Activated naive CD8-positive, alpha-beta T cell treated with anti-CD3 and anti-CD28 coated beads, Interleukin-2, amount 10 ng/mL, durations not matched to agents 7 days and 5 days (primary cell): ENCODE data around the gene HLCS. TPM values are rescaled to one million over a fixed set of nuclear protein-coding genes. Genes with fewer than 3 reads are reported as not detected.
A peak's percentile ranks its signal among the peaks of the same experiment; 100 is the strongest.

Experiments used
- ATAC-seq: fragments of 150-1000 bp; cut with Tn5 transposase; one replicate; pipeline ENCODE4 v1.10.0; 2021; ENCODE audit warnings: low read depth, moderate library complexity
- POLR2A ChIA-PET: fragments of 350-600 bp; sonication (Branson Sonifier 250); formaldehyde crosslinking; loops from one replicate; lab custom pipeline; 2021; ENCODE audit warnings: antibody characterized with exemption; lab: Charles Lee
- DNase-seq: peaks from one replicate; pipeline ENCODE4 v3.0.0; 2021
- H3K27ac Mint-ChIP-seq: one replicate; pipeline ENCODE4 v1.8.0; 2022; ENCODE audit warnings: mild to moderate bottlenecking, mixed read lengths
- H3K27me3 Mint-ChIP-seq: one replicate; pipeline ENCODE4 v1.8.0; 2022; ENCODE audit warnings: mild to moderate bottlenecking, moderate library complexity, mixed read lengths
- H3K36me3 Mint-ChIP-seq: one replicate; pipeline ENCODE4 v1.8.0; 2021; ENCODE audit warnings: mild to moderate bottlenecking, mixed read lengths
- H3K4me1 Mint-ChIP-seq: one replicate; pipeline ENCODE4 v1.8.0; 2021; ENCODE audit warnings: mixed read lengths
- H3K4me3 Mint-ChIP-seq: one replicate; pipeline ENCODE4 v1.8.0; 2022; ENCODE audit warnings: mild to moderate bottlenecking, moderate library complexity, mixed read lengths
- H3K9me3 Mint-ChIP-seq: one replicate; pipeline ENCODE4 v1.8.0; 2021; ENCODE audit warnings: mixed read lengths
- total RNA-seq, 2 experiments: library from RNA; stranded (reverse); gene quantifications; one replicate each; pipeline ENCODE4 v1.2.3, GENCODE V29; 2021

The HLCS gene
- total RNA-seq, 2 experiments from 2014 or later = 17.4 to 17.8 TPM

- Mint-ChIP-seq H3K27ac (peak overlapping the region; percentile 79), H3K4me1 (peaks cover 24% of the 10 kb centered on the region), H3K27me3 (peaks cover 4% of the 10 kb centered on the region), H3K4me3 (peak overlapping the region; percentile 33), H3K36me3 (no peaks in the 10 kb centered on the region), H3K9me3 (no peaks in the 10 kb centered on the region)
- DNase-seq (peak; percentile 46), ATAC-seq (peak; percentile 67)
- POLR2A ChIA-PET = interaction anchor here (0.6 to 2.9 kb wide), 3 partner anchors 10 to 389 kb away, joined by 3 to 21 read pairs (median 4); partner anchors contain the start of gene HLCS
Measured at GRCh38 chr21:36976882-36977651, 10.6 kb upstream of the HLCS start.

- Mint-ChIP-seq H3K27me3 (peaks cover 4% of the 10 kb centered on the region), H3K9me3 (no peaks in the 10 kb centered on the region), H3K36me3 (no peaks in the 10 kb centered on the region), H3K27ac (peak overlapping the region; percentile 79), H3K4me3 (no peak overlapping the region), H3K4me1 (peaks cover 20% of the 10 kb centered on the region)
- DNase-seq (no peak), ATAC-seq (no peak)
- POLR2A ChIA-PET = interaction anchor here (0.6 to 2.9 kb wide), 3 partner anchors 9 to 389 kb away, joined by 3 to 21 read pairs (median 4); partner anchors contain the start of gene HLCS
Measured at GRCh38 chr21:36976228-36976861, 9.9 kb upstream of the HLCS start.

GRCh38 chr21:36974851-36975192 lies 8.4 kb upstream of the HLCS start:
- DNase-seq (no peak), ATAC-seq (no peak)
- no peaks in the 10 kb centered on the region for H3K36me3 Mint-ChIP-seq
- no peaks in the 10 kb centered on the region for H3K9me3 Mint-ChIP-seq
- POLR2A ChIA-PET = no interaction called here
- H3K27me3 Mint-ChIP-seq = no peaks in the 10 kb centered on the region
- H3K4me3 Mint-ChIP-seq = no peak overlapping the region
- H3K27ac Mint-ChIP-seq = no peak overlapping the region
- H3K4me1 Mint-ChIP-seq = peaks cover 14% of the 10 kb centered on the region

- no peak overlapping the region for H3K27ac Mint-ChIP-seq
- H3K27me3 Mint-ChIP-seq = no peaks in the 10 kb centered on the region
- POLR2A ChIA-PET = no interaction called here
- H3K9me3 Mint-ChIP-seq = no peaks in the 10 kb centered on the region
- H3K4me1 Mint-ChIP-seq = peaks cover 14% of the 10 kb centered on the region
- H3K36me3 Mint-ChIP-seq = no peaks in the 10 kb centered on the region
- H3K4me3 Mint-ChIP-seq = no peak overlapping the region
- no peak for ATAC-seq
- DNase-seq = no peak
Measured at GRCh38 chr21:36973986-36974850, 7.7 kb upstream of the HLCS start.

GRCh38 chr21:36968976-36969375 lies 2.5 kb upstream of the HLCS start:
- H3K4me1 Mint-ChIP-seq = peaks cover 18% of the 10 kb centered on the region
- no peak overlapping the region for H3K27ac Mint-ChIP-seq
- no peaks in the 10 kb centered on the region for H3K27me3 Mint-ChIP-seq
- no peaks in the 10 kb centered on the region for H3K36me3 Mint-ChIP-seq
- POLR2A ChIA-PET = no interaction called here
- H3K4me3 Mint-ChIP-seq = no peak overlapping the region
- H3K9me3 Mint-ChIP-seq = no peaks in the 10 kb centered on the region
- DNase-seq = no peak
- ATAC-seq = no peak

GRCh38 chr21:36968414-36968813 lies 1.9 kb upstream of the HLCS start:
- Mint-ChIP-seq H3K27ac (no peak overlapping the region), H3K4me3 (no peak overlapping the region), H3K27me3 (no peaks in the 10 kb centered on the region), H3K36me3 (no peaks in the 10 kb centered on the region), H3K9me3 (no peaks in the 10 kb centered on the region), H3K4me1 (peaks cover 18% of the 10 kb centered on the region)
- ATAC-seq = no peak
- DNase-seq = no peak
- POLR2A ChIA-PET = interaction anchor here (3.3 kb wide), 1 partner anchor 9 kb away, joined by 21 read pairs; no protein-coding TSS in a partner anchor

- Mint-ChIP-seq H3K36me3 (no peaks in the 10 kb centered on the region), H3K4me1 (peaks cover 18% of the 10 kb centered on the region), H3K4me3 (peak overlapping the region; percentile 76), H3K27ac (peak overlapping the region; percentile 82), H3K27me3 (no peaks in the 10 kb centered on the region), H3K9me3 (no peaks in the 10 kb centered on the region)
- POLR2A ChIA-PET = interaction anchor here (0.6 to 3.3 kb wide), 10 partner anchors 10 to 732 kb away, joined by 3 to 21 read pairs (median 4); no protein-coding TSS in a partner anchor
- ATAC-seq (no peak), DNase-seq (no peak)
Measured at GRCh38 chr21:36966821-36967768, 626 bp upstream of the HLCS start.

GRCh38 chr21:36965720-36966065 lies 776 bp downstream of the HLCS start:
- Mint-ChIP-seq H3K9me3 (no peaks in the 10 kb centered on the region), H3K27me3 (no peaks in the 10 kb centered on the region), H3K27ac (peak overlapping the region; percentile 85), H3K4me3 (peak overlapping the region; percentile 84), H3K36me3 (peaks cover 3% of the 10 kb centered on the region), H3K4me1 (peaks cover 18% of the 10 kb centered on the region)
- ATAC-seq (no peak), DNase-seq (no peak)
- POLR2A ChIA-PET = interaction anchor here (1.6 to 3.3 kb wide), 3 partner anchors 11 to 598 kb away, joined by 4 to 21 read pairs (median 13); no protein-coding TSS in a partner anchor

GRCh38 chr21:36964827-36965719 lies 1.4 kb downstream of the HLCS start:
- DNase-seq (no peak), ATAC-seq (no peak)
- Mint-ChIP-seq H3K9me3 (no peaks in the 10 kb centered on the region), H3K27ac (peak overlapping the region; percentile 85), H3K36me3 (peaks cover 7% of the 10 kb centered on the region), H3K4me3 (peak overlapping the region; percentile 84), H3K4me1 (peaks cover 18% of the 10 kb centered on the region), H3K27me3 (no peaks in the 10 kb centered on the region)
- POLR2A ChIA-PET = interaction anchor here (1.6 to 3.3 kb wide), 3 partner anchors 12 to 599 kb away, joined by 4 to 21 read pairs (median 13); no protein-coding TSS in a partner anchor

- H3K27me3 Mint-ChIP-seq = no peaks in the 10 kb centered on the region
- no peak for DNase-seq
- no peak for ATAC-seq
- H3K9me3 Mint-ChIP-seq = no peaks in the 10 kb centered on the region
- H3K4me3 Mint-ChIP-seq = no peak overlapping the region
- H3K27ac Mint-ChIP-seq = no peak overlapping the region
- peaks cover 11% of the 10 kb centered on the region for H3K36me3 Mint-ChIP-seq
- H3K4me1 Mint-ChIP-seq = peaks cover 20% of the 10 kb centered on the region
- POLR2A ChIA-PET = no interaction called here
Measured at GRCh38 chr21:36964398-36964797, 2.1 kb downstream of the HLCS start.

- Mint-ChIP-seq H3K9me3 (no peaks in the 10 kb centered on the region), H3K36me3 (peaks cover 11% of the 10 kb centered on the region), H3K27me3 (no peaks in the 10 kb centered on the region), H3K4me3 (no peak overlapping the region), H3K4me1 (peaks cover 17% of the 10 kb centered on the region), H3K27ac (no peak overlapping the region)
- DNase-seq (no peak), ATAC-seq (no peak)
- POLR2A ChIA-PET = no interaction called here
Measured at GRCh38 chr21:36962098-36962780, 4.2 kb downstream of the HLCS start.
